Endothelial cell of umbilical vein (primary cell): ENCODE measurements around the gene ADCY5. TPM values are rescaled to one million over a fixed set of nuclear protein-coding genes. Genes with fewer than 3 reads are reported as not detected.

Experiments
- BruUV-seq: library from RNA; stranded (reverse); fragments of 400-500 nt; replicated peaks from 2 replicates; lab custom pipeline; 2021; lab: Mats Ljungman, UMichigan
- CTCF ChIA-PET: fragments of 300-600, 350-600 bp; sonication (Branson Sonifier 250); formaldehyde crosslinking; loops from one replicate; lab custom pipeline; 2021; ENCODE audit warnings: antibody characterized with exemption, inconsistent platforms; lab: Charles Lee
- POLR2A ChIA-PET: fragments of 300-600, 350-600 bp; sonication (Branson Sonifier 250); formaldehyde crosslinking; loops from one replicate; lab custom pipeline; 2021; ENCODE audit warnings: antibody characterized with exemption, inconsistent platforms; lab: Charles Lee
- DNase-seq: peaks from one replicate; pipeline ENCODE4 v3.0.0-alpha.2; 2011; ENCODE audit warnings: low read depth, low spot score
- FAIRE-seq: peaks from 2 replicates; lab custom pipeline; 2011; peaks lifted over from hg19 to GRCh38; lab: Jason Lieb, UNC
- H2AFZ ChIP-seq: 2 replicates; pipeline ENCODE4 v1.6.0; 2012; ENCODE audit warnings: low read depth, low read length, control low read depth, inconsistent platforms
- H3K27ac ChIP-seq: 2 replicates; pipeline ENCODE4 v1.5.1; 2011; ENCODE audit warnings: low read depth, mild to moderate bottlenecking, control low read depth, low read length, moderate library complexity; ENCODE audit not compliant: insufficient read depth
- H3K27me3 ChIP-seq, 2 experiments: 2 replicates each; pipeline versions ENCODE4 v1.6.0 to v1.6.1; 2011; ENCODE audit warnings: low read length in 2 of 2, mixed read lengths in 1 of 2; ENCODE audit not compliant: control insufficient read depth in 2 of 2, insufficient read depth in 2 of 2
- H3K36me3 ChIP-seq, 2 experiments: 2 replicates in 1 of 2; 3 replicates in 1 of 2; pipeline ENCODE4 v1.5.1; 2011; ENCODE audit warnings: low read length in 2 of 2, mild to moderate bottlenecking in 1 of 2, moderate library complexity in 1 of 2; ENCODE audit not compliant: control insufficient read depth in 2 of 2, insufficient read depth in 2 of 2; ENCODE audit errors: extremely low read depth in 1 of 2
- H3K4me1 ChIP-seq: 3 replicates; pipeline ENCODE4 v1.5.1; 2011; ENCODE audit warnings: mild to moderate bottlenecking, low read length; ENCODE audit not compliant: control insufficient read depth, insufficient read depth; ENCODE audit errors: extremely low read depth
- H3K4me2 ChIP-seq: 2 replicates; pipeline ENCODE4 v1.6.1; 2011; ENCODE audit warnings: low read length, control low read depth, mixed read lengths; ENCODE audit not compliant: insufficient read depth
- H3K4me3 ChIP-seq, 3 experiments: fragments of 200-600 bp in 1 of 3; sonication (generic), shearing (Covaris generic) in 1 of 3; replicated peaks in 1 of 3; 2 replicates each; pipeline ENCODE4 v1.5.1; 2011 to 2016; ENCODE audit warnings: control low read depth in 3 of 3, low read length in 3 of 3, mild to moderate bottlenecking in 2 of 3, inconsistent platforms in 1 of 3, low read depth in 1 of 3, moderate library complexity in 1 of 3; ENCODE audit not compliant: insufficient read depth in 1 of 3
- H3K79me2 ChIP-seq: 2 replicates; pipeline ENCODE4 v1.6.0; 2012; ENCODE audit warnings: low read length, inconsistent platforms; ENCODE audit not compliant: control insufficient read depth, insufficient read depth
- H3K9ac ChIP-seq: replicated peaks from 2 replicates; pipeline ENCODE3; 2011; ENCODE audit warnings: low read length, control low read depth; ENCODE audit not compliant: insufficient read depth; ENCODE audit errors: extremely low read depth
- H3K9me1 ChIP-seq: replicated peaks from 3 replicates; pipeline ENCODE4 v1.6.0; 2011; ENCODE audit warnings: mild to moderate bottlenecking, low read length; ENCODE audit not compliant: control insufficient read depth, insufficient read depth; ENCODE audit errors: extremely low read depth
- H3K9me3 ChIP-seq: replicated peaks from 2 replicates; pipeline ENCODE4 v1.5.1; 2012; ENCODE audit warnings: low read length, inconsistent platforms; ENCODE audit not compliant: control insufficient read depth, insufficient read depth
- H4K20me1 ChIP-seq: replicated peaks from 2 replicates; pipeline ENCODE3; 2011; ENCODE audit warnings: mild to moderate bottlenecking, low read length; ENCODE audit not compliant: control insufficient read depth, insufficient read depth; ENCODE audit errors: extremely low read depth
- EZH2 ChIP-seq: IDR thresholded peaks from 2 replicates; pipeline ENCODE4 v1.6.1; 2012; ENCODE audit warnings: borderline replicate concordance, low read depth, mild to moderate bottlenecking, moderate library complexity, low read length, inconsistent platforms; ENCODE audit not compliant: severe bottlenecking
- FOS ChIP-seq: IDR thresholded peaks from 2 replicates; pipeline ENCODE4 v1.6.1; 2011; ENCODE audit warnings: mild to moderate bottlenecking, low read length, moderate library complexity, borderline replicate concordance; ENCODE audit not compliant: insufficient read depth
- GATA2 ChIP-seq: IDR thresholded peaks from 2 replicates; pipeline ENCODE4 v1.7.0; 2011; ENCODE audit warnings: low read depth, mild to moderate bottlenecking, moderate library complexity, mixed read lengths, low read length; ENCODE audit not compliant: insufficient read length, insufficient read depth
- JUN ChIP-seq: IDR thresholded peaks from 2 replicates; pipeline ENCODE4 v1.6.1; 2011; ENCODE audit warnings: borderline replicate concordance, low read depth; ENCODE audit not compliant: insufficient read length, insufficient read depth
- MYC ChIP-seq: IDR thresholded peaks from one replicate; pipeline ENCODE4 v1.6.1; 2011; ENCODE audit warnings: mild to moderate bottlenecking, low read depth, low read length
- POLR2A ChIP-seq: IDR thresholded peaks from 2 replicates; pipeline ENCODE4 v1.6.1; 2012; ENCODE audit warnings: low read depth, mild to moderate bottlenecking, control low read depth, low read length
- POLR2AphosphoS5 ChIP-seq: IDR thresholded peaks from 2 replicates; pipeline ENCODE4 v1.6.1; 2012; ENCODE audit warnings: low read depth, mild to moderate bottlenecking, control low read depth, low read length, moderate library complexity; ENCODE audit not compliant: insufficient read depth
- dilution Hi-C: fragments of 300-500 bp; cut with MboI; formaldehyde crosslinking; loops from one replicate; pipeline ENCODE4 v1.15.0; 2019; ENCODE audit warnings: low sequenced_read_pairs; ENCODE audit not compliant: extremely low pct_ligation_motif_present
- intact Hi-C: fragments of 100-400 bp; cut with micrococcal nuclease; formaldehyde crosslinking; loops from one replicate; pipeline ENCODE4 v1.10.0; 2022
- polyA plus RNA-seq, 4 experiments: library from polyadenylated mRNA; depleted of rRNA in 3 of 4; stranded (reverse) in 3 of 4; unstranded in 1 of 4; fragments of >200 nt; gene quantifications; 2 replicates each; pipeline versions ENCODE4 v1.2.1 to v1.2.3, GENCODE V29; 2011 to 2012; ENCODE audit warnings: missing spikeins in 1 of 4
- total RNA-seq: library from RNA; stranded (reverse); gene quantifications from 2 replicates; pipeline ENCODE4 v1.2.3, GENCODE V29; 2021
- TF ChIP-seq, protein P1 (sequence below), 2 donors: IDR thresholded peaks; 1 replicate in 1 of 2; 2 replicates in 1 of 2; pipeline ENCODE4 v1.5.1; 2011; ENCODE audit warnings: low read length in 2 of 2, mild to moderate bottlenecking in 2 of 2, moderate library complexity in 2 of 2, control low read depth in 1 of 2, inconsistent platforms in 1 of 2, low read depth in 1 of 2; ENCODE audit not compliant: insufficient read depth in 1 of 2; ENCODE audit errors: extremely low read depth in 1 of 2
- TF ChIP-seq, protein P2 (sequence below): IDR thresholded peaks from 2 replicates; pipeline ENCODE4 v1.6.1; 2011; ENCODE audit not compliant: insufficient read depth, insufficient read length

ADCY5 gene
- total and polyA plus RNA-seq, 2 donors (not counting 3 experiments of a cell fraction or from before 2014, with no cell fraction given): 0.01 TPM; not detected in 1

DNA sequence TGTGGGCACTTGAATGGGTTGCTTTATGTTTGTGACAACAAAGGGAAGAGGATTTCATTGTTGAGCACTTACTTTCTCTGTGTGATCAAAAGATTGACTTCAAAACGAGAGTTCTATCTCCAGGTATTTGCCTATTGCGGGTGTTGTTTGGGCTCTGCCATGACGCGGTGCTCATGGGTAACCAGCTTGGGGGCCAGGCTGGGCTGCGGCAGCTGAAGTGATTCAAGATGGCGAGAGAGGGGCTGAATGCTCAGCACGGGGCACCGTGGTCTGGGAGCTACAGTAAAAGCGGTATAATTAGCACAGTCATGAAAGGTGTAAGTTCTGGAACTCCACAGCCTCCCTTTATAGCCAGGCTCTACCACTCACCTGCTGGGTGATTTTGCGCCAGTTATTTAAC lies 31.0 kb upstream of the ADCY5 start:
- Histone ChIP-seq H3K4me1 (no peaks in the 10 kb centered on the region), H3K79me2 (no peaks in the 10 kb centered on the region), H3K27me3 (peaks cover 6 to 12% of the 10 kb centered on the region in 2 experiments), H3K9ac (no peak overlapping the region), H2AFZ (no peak overlapping the region), H3K4me2 (no peak overlapping the region), H4K20me1 (no peaks in the 10 kb centered on the region), H3K36me3 (no peaks in the 10 kb centered on the region), H3K9me3 (no peaks in the 10 kb centered on the region), H3K9me1 (no peaks in the 10 kb centered on the region), H3K27ac (no peak overlapping the region), H3K4me3 (no peak overlapping the region)
- ChIA-PET POLR2A (no interaction called here), CTCF (interaction anchor here (0.8 kb wide), 1 partner anchor 27 kb away, joined by 3 read pairs; no protein-coding TSS in a partner anchor)
- no TSS peak for BruUV-seq
- dilution Hi-C loops: no loop called here
- no peak for FAIRE-seq
- no peak for TF ChIP-seq FOS
- TF ChIP-seq EZH2: no peak
- TF ChIP-seq, protein P1, sequence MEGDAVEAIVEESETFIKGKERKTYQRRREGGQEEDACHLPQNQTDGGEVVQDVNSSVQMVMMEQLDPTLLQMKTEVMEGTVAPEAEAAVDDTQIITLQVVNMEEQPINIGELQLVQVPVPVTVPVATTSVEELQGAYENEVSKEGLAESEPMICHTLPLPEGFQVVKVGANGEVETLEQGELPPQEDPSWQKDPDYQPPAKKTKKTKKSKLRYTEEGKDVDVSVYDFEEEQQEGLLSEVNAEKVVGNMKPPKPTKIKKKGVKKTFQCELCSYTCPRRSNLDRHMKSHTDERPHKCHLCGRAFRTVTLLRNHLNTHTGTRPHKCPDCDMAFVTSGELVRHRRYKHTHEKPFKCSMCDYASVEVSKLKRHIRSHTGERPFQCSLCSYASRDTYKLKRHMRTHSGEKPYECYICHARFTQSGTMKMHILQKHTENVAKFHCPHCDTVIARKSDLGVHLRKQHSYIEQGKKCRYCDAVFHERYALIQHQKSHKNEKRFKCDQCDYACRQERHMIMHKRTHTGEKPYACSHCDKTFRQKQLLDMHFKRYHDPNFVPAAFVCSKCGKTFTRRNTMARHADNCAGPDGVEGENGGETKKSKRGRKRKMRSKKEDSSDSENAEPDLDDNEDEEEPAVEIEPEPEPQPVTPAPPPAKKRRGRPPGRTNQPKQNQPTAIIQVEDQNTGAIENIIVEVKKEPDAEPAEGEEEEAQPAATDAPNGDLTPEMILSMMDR (IDR thresholded peaks at IDR 0.05; ENCODE audit: extremely low read depth in 1 of 2, insufficient read depth in 1 of 2, low read depth in 1 of 2, low read length in 2 of 2): no peak
- TF ChIP-seq POLR2AphosphoS5: no peak
- no peak for TF ChIP-seq GATA2
- TF ChIP-seq, protein P2, sequence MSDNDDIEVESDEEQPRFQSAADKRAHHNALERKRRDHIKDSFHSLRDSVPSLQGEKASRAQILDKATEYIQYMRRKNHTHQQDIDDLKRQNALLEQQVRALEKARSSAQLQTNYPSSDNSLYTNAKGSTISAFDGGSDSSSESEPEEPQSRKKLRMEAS: no peak
- no peak for TF ChIP-seq JUN
- no peak for TF ChIP-seq MYC
- TF ChIP-seq POLR2A: no peak
- intact Hi-C loops: no loop called here
- DNase-seq: no peak
